Activated CD8-positive, alpha-beta memory T cell treated with anti-CD3 and anti-CD28 coated beads for 1 hour (primary cell): Measurements from ENCODE around the gene VAX1.
"Not testable (repeated sequence)": the region's sequence is repeated elsewhere in the genome, so short reads cannot be mapped to it uniquely, and the experiment has no call there.

Source experiments
- DNase-seq, 2 donors: peaks; one replicate each; pipeline ENCODE4 v3.0.0-alpha.2; 2020; ENCODE audit warnings: low read depth in 1 of 2; ENCODE audit errors: extremely low read depth in 1 of 2

The VAX1 gene

GRCh38 chr10:117136391-117136975, 1.6 kb downstream of the VAX1 start:
- DNase-seq = no peak

- DNase-seq = no peak
Observed at GRCh38 chr10:117135480-117136140, 2.5 kb downstream of the VAX1 start.

- no peak for DNase-seq
Observed at GRCh38 chr10:117135026-117135372, 3.1 kb downstream of the VAX1 start.

- no peak for DNase-seq
Observed at GRCh38 chr10:117134306-117135025, 3.6 kb downstream of the VAX1 start.

GRCh38 chr10:117134056-117134305, 4.1 kb downstream of the VAX1 start:
- DNase-seq = no peak

- no peak for DNase-seq
Observed at GRCh38 chr10:117133273-117134055, 4.6 kb downstream of the VAX1 start.

GRCh38 chr10:117132751-117133231, 5.3 kb downstream of the VAX1 start:
- DNase-seq = no peak

GRCh38 chr10:117131376-117132327, 6.4 kb downstream of the VAX1 start:
- no peak for DNase-seq

GRCh38 chr10:117130862-117131375, 7.2 kb downstream of the VAX1 start:
- DNase-seq = no peak

GRCh38 chr10:117130346-117130745, 7.7 kb downstream of the VAX1 start:
- no peak for DNase-seq

GRCh38 chr10:117126645-117127044, 11.4 kb downstream of the VAX1 start:
- not testable (repeated sequence) for DNase-seq

GRCh38 chr10:117126034-117126433, 12.0 kb downstream of the VAX1 start:
- DNase-seq = no peak

GRCh38 chr10:117112220-117112619, 25.9 kb downstream of the VAX1 start:
- DNase-seq = no peak

- DNase-seq = no peak
Observed at GRCh38 chr10:117107238-117107637, 30.8 kb downstream of the VAX1 start.

- no peak for DNase-seq
Observed at GRCh38 chr10:117096599-117097201, 41.4 kb downstream of the VAX1 start.

- no peak for DNase-seq
Observed at GRCh38 chr10:117094856-117095255, 43.2 kb downstream of the VAX1 start.

- no peak for DNase-seq
Observed at GRCh38 chr10:117092386-117092785, 45.7 kb downstream of the VAX1 start.

- DNase-seq = no peak
Observed at GRCh38 chr10:117090834-117091233, 47.2 kb downstream of the VAX1 start.

- no peak for DNase-seq
Observed at GRCh38 chr10:117087521-117087920, 50.5 kb downstream of the VAX1 start.

- DNase-seq = no peak
Observed at GRCh38 chr10:117086546-117086945, 51.5 kb downstream of the VAX1 start.
